ENCODE results near the gene KIF26B. TPM values are rescaled to one million over a fixed set of nuclear protein-coding genes. Genes with fewer than 3 reads are reported as not detected.
"Not testable (repeated sequence)": the region's sequence is repeated elsewhere in the genome, so short reads cannot be mapped to it uniquely, and the experiment has no call there.

KIF26B gene
- total RNA-seq, 6 experiments from 2014 or later, result 0.31 to 0.55 (median 0.35) TPM

GRCh38 chr1:245129319-245130240, 25.2 kb upstream of the KIF26B start:
- DNase-seq (no peak), ATAC-seq (peak in 1 of 4 donors; percentile 7)
- Histone ChIP-seq H3K4me3 (no peak overlapping the region), H3K27ac (no peak overlapping the region), H3K9me3 (no peaks in the 10 kb centered on the region), H3K4me1 (no peaks in the 10 kb centered on the region), H3K27me3 (no peaks in the 10 kb centered on the region), H3K36me3 (no peaks in the 10 kb centered on the region)
- TF ChIP-seq POLR2A (IDR thresholded peaks at IDR 0.05) (no peak), CTCF (IDR thresholded peaks at IDR 0.05) (no peak)
- 49% methylated on average over 19 of the region's 19 CpGs for WGBS (ENCODE audit: insufficient coverage, low coverage, low lambda C conversion rate, missing lambda C conversion rate)
- intact Hi-C loops (cut with DNase I), result no loop called here

GRCh38 chr1:245130281-245131025, 24.3 kb upstream of the KIF26B start:
- H3K4me3 ChIP-seq; H3K27ac ChIP-seq; H3K27me3 ChIP-seq; H3K4me1 ChIP-seq; H3K36me3 ChIP-seq; DNase-seq; H3K9me3 ChIP-seq; intact Hi-C loops (cut with DNase I): not testable (repeated sequence)
- 57% methylated on average over 5 of the region's 16 CpGs for WGBS (ENCODE audit: insufficient coverage, low coverage, low lambda C conversion rate, missing lambda C conversion rate)
- peak in 1 of 4 donors; percentile 49 for ATAC-seq

- WGBS (ENCODE audit: insufficient coverage, low coverage, low lambda C conversion rate, missing lambda C conversion rate), result 33% methylated on average over 1 of the region's 9 CpGs
- no peaks in the 10 kb centered on the region for H3K27me3 ChIP-seq
- H3K4me1 ChIP-seq, result no peaks in the 10 kb centered on the region
- no peaks in the 10 kb centered on the region for H3K9me3 ChIP-seq
- no peak overlapping the region for H3K27ac ChIP-seq
- no peaks in the 10 kb centered on the region for H3K36me3 ChIP-seq
- intact Hi-C loops (cut with DNase I), result no loop called here
- TF ChIP-seq CTCF (IDR thresholded peaks at IDR 0.05), result no peak
- TF ChIP-seq POLR2A (IDR thresholded peaks at IDR 0.05), result no peak
- peak in 1 of 4 donors; percentile 50 for ATAC-seq
- DNase-seq, result no peak
- H3K4me3 ChIP-seq, result no peak overlapping the region
These were observed 23.8 kb upstream of the KIF26B start for GRCh38 chr1:245131026-245131393.

- no peak for ATAC-seq
- intact Hi-C loops (cut with DNase I), result no loop called here
- WGBS (ENCODE audit: insufficient coverage, low coverage, low lambda C conversion rate, missing lambda C conversion rate), result 63% methylated on average over 2 of the region's 11 CpGs
- TF ChIP-seq POLR2A (IDR thresholded peaks at IDR 0.05), result no peak
- TF ChIP-seq CTCF (IDR thresholded peaks at IDR 0.05), result no peak
- no peaks in the 10 kb centered on the region for H3K9me3 ChIP-seq
- H3K27me3 ChIP-seq, result no peaks in the 10 kb centered on the region
- H3K27ac ChIP-seq, result no peak overlapping the region
- no peak overlapping the region for H3K4me3 ChIP-seq
- DNase-seq, result no peak
- no peaks in the 10 kb centered on the region for H3K36me3 ChIP-seq
- no peaks in the 10 kb centered on the region for H3K4me1 ChIP-seq
These were observed 22.0 kb upstream of the KIF26B start for GRCh38 chr1:245132771-245133170.
